GM21367 (cell line): ENCODE measurements around the gene SLC26A4.

Source experiments
- ATAC-seq: cut with Tn5 transposase; IDR thresholded peaks from one replicate; pipeline ENCODE4 v1.9.1; 2021; ENCODE audit not compliant: unreplicated experiment

Gene SLC26A4

DNA sequence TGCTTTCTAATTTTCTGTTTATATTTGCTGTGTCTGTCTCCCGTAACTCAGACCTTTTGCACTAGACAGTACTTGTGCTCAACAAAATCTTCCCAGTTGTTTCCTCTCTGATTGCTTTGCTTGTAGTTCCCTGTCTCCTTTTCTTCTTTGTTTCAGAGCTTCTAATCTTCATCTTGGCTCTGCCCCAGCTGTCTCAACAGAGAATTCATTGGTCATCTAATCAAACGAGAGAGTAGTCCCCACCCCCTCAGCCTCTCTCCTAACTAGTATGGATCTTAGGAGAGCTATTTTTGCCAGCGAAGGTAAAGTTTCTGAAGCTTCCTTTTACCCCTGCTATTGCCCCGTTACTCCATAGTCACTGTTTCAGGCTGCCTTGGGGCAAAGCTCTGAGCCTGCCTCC lies 32.8 kb downstream of the SLC26A4 start:
- no peak for ATAC-seq

GRCh38 chr7:107694386-107694785 lies 33.8 kb downstream of the SLC26A4 start:
- ATAC-seq = no peak

GRCh38 chr7:107696330-107696946 lies 35.8 kb downstream of the SLC26A4 start:
- no peak for ATAC-seq

- ATAC-seq = no peak
Observed at GRCh38 chr7:107697321-107698049, 36.9 kb downstream of the SLC26A4 start.

GRCh38 chr7:107700570-107700969 lies 39.9 kb downstream of the SLC26A4 start:
- ATAC-seq = no peak

DNA sequence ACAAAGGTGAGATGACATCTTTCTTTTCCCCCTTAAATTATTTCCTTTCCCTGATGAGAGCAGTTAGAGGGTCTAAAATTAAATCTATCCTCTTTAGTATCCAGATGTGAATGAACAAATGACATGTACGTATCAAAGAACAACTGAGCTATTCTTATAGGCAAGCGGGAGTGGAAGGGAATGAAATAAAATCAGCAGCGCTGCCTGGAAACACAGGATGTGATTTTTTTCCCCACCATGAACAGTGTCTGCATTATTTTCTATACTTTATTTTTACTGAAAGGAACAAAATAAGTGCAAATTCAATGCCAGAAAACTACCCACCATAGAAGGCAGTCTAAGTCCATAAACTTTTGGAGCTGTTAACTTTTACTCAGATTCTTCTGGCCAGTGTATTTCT lies 40.6 kb downstream of the SLC26A4 start:
- no peak for ATAC-seq

GRCh38 chr7:107703219-107703618 lies 42.6 kb downstream of the SLC26A4 start:
- no peak for ATAC-seq

- no peak for ATAC-seq
Observed at GRCh38 chr7:107703872-107704271, 43.2 kb downstream of the SLC26A4 start.

- ATAC-seq = no peak
Observed at GRCh38 chr7:107708956-107709355, 48.3 kb downstream of the SLC26A4 start.

- no peak for ATAC-seq
Observed at GRCh38 chr7:107711301-107711700, 50.7 kb downstream of the SLC26A4 start.

GRCh38 chr7:107712025-107712424 lies 51.4 kb downstream of the SLC26A4 start:
- no peak for ATAC-seq

- no peak for ATAC-seq
Observed at GRCh38 chr7:107712896-107713295, 52.3 kb downstream of the SLC26A4 start.

GRCh38 chr7:107715531-107715930 lies 54.9 kb downstream of the SLC26A4 start:
- ATAC-seq = no peak

- ATAC-seq = no peak
Observed at GRCh38 chr7:107718456-107719193, 58.0 kb downstream of the SLC26A4 start.

- no peak for ATAC-seq
Observed at GRCh38 chr7:107721286-107721685, 60.7 kb downstream of the SLC26A4 start.

DNA sequence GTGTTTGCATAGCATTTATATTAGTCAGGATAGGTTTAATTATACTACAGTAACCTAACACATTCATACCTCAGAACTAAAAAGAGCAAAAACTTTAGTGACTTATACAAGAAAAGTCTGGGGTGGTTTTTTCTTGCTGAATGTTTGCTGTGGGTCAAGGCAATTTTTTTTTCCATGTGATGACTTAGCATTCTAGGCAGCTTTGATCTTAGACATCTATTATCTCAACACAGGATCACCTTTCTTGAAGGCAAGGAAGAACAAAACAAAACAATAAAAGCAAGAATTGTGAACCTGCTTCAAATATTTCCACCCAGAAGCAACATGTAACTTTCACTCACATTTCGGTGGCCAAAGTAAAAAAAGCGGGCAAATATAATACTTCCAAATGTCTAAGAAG lies 62.6 kb downstream of the SLC26A4 start:
- no peak for ATAC-seq

DNA sequence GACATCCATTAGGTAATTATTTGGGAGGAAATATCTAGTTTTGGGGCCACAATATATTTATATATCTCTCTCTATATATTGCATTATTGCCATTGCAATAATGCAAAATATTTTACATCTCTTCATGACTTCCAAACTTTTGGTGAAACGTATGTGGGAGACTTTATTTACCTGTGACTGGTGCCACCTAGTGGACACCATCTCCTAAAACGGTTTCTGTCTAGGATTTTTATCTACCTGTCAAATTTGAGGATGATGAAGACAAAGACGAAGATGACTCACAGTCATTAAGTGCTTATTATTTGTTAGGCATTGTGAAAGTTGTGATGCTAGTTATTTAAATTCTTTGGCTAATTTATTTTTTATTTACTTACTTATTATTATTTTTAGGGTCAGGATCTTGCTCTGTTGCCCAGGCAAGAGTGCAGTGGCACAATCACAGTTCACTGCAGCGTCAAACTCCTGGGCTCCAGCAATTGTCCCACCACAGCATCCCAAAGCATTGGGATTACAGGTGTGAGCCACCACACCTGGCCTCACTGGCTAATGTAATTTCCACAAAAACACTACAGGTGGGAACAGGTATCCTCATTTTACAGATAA lies 64.6 kb downstream of the SLC26A4 start:
- ATAC-seq = no peak

DNA sequence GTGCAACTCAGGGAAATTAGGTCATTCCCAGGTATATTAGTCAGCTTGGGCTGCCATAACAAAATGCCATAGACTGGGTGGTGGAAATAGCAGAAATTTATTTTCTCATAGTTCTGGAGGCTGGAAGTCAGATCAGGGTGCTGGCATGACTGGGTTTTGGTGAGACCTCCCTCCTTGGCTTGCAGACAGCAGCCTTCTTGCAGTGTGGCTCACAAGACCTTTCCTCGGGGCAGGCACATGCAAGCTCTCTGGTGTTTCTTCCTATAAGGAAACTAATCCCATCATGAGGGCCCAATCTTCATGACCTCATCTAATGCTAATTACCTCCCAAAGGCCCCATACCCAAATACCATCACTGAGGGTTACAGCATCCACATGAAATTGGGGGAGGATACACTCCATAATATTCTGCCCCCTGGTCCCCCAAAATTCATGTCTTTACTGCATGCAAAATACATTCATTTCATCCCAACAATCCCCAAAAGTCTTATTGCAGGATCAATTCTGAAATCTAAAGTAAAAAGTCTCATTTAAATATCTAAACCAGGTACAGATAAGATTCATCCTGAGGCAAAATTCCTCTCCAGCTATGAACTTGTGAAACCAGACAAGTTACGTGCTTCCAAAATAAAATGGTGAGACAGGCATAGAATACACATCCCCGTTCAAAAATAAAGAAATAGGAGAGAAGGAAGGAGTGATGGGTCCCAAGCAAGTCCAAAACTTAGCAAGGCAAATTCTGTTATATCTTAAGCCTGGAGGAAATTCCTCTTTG lies 65.9 kb downstream of the SLC26A4 start:
- no peak for ATAC-seq

DNA sequence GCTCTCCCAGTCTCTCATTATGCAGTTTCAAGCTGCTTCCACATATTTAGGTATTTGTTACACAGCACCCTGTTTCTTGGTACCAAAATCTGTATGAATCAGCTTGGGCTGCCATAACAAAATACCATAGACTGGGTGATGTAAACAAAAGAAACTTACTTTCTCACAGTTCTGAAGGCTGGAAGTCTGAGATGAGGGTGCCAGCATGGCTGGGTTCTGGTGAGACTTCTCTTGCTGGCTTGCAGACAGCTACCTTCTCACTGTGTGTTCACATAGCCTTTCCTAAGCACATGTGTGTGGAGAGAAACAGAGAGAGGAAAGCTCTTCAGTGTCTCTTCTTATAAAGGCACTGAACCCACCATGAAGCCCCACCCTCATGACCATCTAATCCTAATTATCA lies 67.6 kb downstream of the SLC26A4 start:
- no peak for ATAC-seq

GRCh38 chr7:107742678-107743566 lies 82.3 kb downstream of the SLC26A4 start:
- peak; percentile 32 for ATAC-seq
